Parathyroid adenoma (tissue), 2 donors: ENCODE data around the gene CYTH4.

ENCODE experiments used
- H2AFZ ChIP-seq: fragments of 300-600 bp; sonication (generic); one replicate; pipeline ENCODE4 v1.7.0; 2017; ENCODE audit warnings: antibody characterized with exemption, mild to moderate bottlenecking
- H3K27ac ChIP-seq: fragments of 300-600 bp; sonication (generic); one replicate; pipeline ENCODE4 v1.7.0; 2017
- H3K27me3 ChIP-seq: fragments of 300-600 bp; sonication (generic); one replicate; pipeline ENCODE4 v1.7.0; 2017; ENCODE audit warnings: low read length; ENCODE audit not compliant: control insufficient read depth, insufficient read depth
- H3K36me3 ChIP-seq: fragments of 300-600 bp; sonication (generic); one replicate; pipeline ENCODE4 v1.7.0; 2017; ENCODE audit warnings: low read length; ENCODE audit not compliant: control insufficient read depth, insufficient read depth
- H3K4me1 ChIP-seq: fragments of 300-600 bp; sonication (generic); one replicate; pipeline ENCODE4 v1.7.0; 2017; ENCODE audit warnings: control low read depth
- H3K4me2 ChIP-seq: fragments of 300-600 bp; sonication (generic); one replicate; pipeline ENCODE4 v1.7.0; 2017; ENCODE audit warnings: low read length
- H3K4me3 ChIP-seq: fragments of 300-600 bp; sonication (generic); one replicate; pipeline ENCODE4 v1.7.0; 2017; ENCODE audit warnings: low read depth, low read length
- H3K79me2 ChIP-seq: fragments of 300-600 bp; sonication (generic); one replicate; pipeline ENCODE4 v1.7.0; 2017; ENCODE audit warnings: control low read depth
- H3K9ac ChIP-seq: fragments of 300-600 bp; sonication (generic); one replicate; pipeline ENCODE4 v1.7.0; 2017; ENCODE audit warnings: mild to moderate bottlenecking
- H3K9me3 ChIP-seq: fragments of 300-600 bp; sonication (generic); one replicate; pipeline ENCODE4 v1.7.0; 2017; ENCODE audit warnings: low read length; ENCODE audit not compliant: control insufficient read depth
- CTCF ChIP-seq: fragments of 300-600 bp; sonication (generic); IDR thresholded peaks from one replicate; pipeline ENCODE4 v1.7.0; 2017; ENCODE audit warnings: antibody characterized with exemption, mild to moderate bottlenecking
- donor health status: primary hyperparathyroidism.

The CYTH4 gene

GRCh38 chr22:37278261-37278660 lies 4.0 kb upstream of the CYTH4 start:
- H2AFZ ChIP-seq = no peak overlapping the region
- H3K79me2 ChIP-seq = no peaks in the 10 kb centered on the region
- H3K4me2 ChIP-seq = no peak overlapping the region
- H3K9me3 ChIP-seq = no peaks in the 10 kb centered on the region
- H3K9ac ChIP-seq = no peak overlapping the region
- no peak for TF ChIP-seq CTCF
- H3K4me1 ChIP-seq = no peaks in the 10 kb centered on the region
- no peaks in the 10 kb centered on the region for H3K27me3 ChIP-seq
- H3K36me3 ChIP-seq = no peaks in the 10 kb centered on the region
- H3K27ac ChIP-seq = no peak overlapping the region
- H3K4me3 ChIP-seq = no peak overlapping the region

DNA sequence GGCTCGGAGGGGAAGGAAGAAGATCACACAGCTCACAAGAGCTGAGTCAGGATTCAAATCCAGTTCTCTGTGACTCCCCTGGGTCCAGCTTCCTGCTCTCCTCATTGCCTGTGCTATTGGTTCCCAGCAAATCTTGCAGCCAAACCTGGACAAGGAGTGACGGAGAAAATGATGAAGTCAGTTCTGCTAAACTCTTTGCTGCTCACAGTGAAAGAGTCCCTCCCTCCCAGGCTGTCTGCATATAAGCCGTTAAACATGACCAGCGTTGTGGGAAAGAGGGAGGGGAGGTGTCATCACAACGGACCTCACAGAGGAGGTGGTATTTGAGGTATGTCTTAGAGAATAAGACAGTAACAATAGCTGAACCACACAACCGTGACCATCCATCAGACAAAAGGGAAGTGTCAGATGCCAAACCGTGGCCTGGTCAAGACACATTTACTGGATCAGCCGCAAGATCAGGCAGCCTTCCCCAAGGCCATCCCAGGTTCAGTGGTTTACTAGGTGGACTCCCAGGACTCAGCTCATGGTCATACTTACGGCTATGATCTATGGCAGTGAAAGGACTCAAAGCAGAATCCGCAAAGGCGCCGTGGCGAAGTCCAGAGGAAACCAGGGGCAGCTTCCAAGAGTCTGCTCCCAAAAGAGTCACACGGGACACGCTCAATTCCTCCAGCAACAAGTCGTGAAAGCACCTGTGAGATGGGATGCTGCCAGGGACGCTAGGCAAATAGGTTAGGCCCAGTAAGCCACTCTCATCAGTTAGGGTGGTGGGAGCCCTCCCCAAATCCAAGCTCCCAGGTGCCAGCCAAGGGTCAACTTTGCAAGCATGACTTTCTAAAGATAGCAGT lies 2.8 kb upstream of the CYTH4 start:
- Histone ChIP-seq H3K4me3 (no peak overlapping the region), H3K27me3 (no peaks in the 10 kb centered on the region), H3K9me3 (no peaks in the 10 kb centered on the region), H2AFZ (no peak overlapping the region), H3K4me2 (no peak overlapping the region), H3K4me1 (no peaks in the 10 kb centered on the region), H3K9ac (no peak overlapping the region), H3K27ac (no peak overlapping the region), H3K79me2 (no peaks in the 10 kb centered on the region), H3K36me3 (no peaks in the 10 kb centered on the region)
- no peak for TF ChIP-seq CTCF

DNA sequence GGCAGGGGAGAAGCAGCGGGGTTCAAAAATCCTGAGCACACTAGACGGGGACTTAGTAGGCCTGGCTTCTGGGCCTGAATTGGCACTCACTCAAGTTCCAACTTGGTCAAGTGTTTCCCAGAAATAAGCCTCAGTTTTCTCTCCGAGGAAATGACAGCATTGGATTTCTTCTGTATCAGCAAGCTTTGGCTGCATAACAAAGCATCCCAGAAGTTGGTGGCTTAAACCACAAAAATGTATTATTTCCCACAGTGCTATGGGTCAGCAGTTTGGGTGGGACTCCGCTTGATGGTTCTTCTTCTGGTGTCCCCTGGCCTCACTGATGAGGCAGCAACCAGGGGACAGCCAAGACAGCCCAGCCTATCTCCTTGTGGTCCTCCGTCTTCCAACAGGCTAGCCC lies 1.6 kb upstream of the CYTH4 start:
- Histone ChIP-seq H3K79me2 (no peaks in the 10 kb centered on the region), H3K36me3 (no peaks in the 10 kb centered on the region), H3K27me3 (no peaks in the 10 kb centered on the region), H2AFZ (no peak overlapping the region), H3K27ac (no peak overlapping the region), H3K4me1 (no peaks in the 10 kb centered on the region), H3K9me3 (no peaks in the 10 kb centered on the region), H3K9ac (no peak overlapping the region), H3K4me3 (no peak overlapping the region), H3K4me2 (no peak overlapping the region)
- TF ChIP-seq CTCF = no peak

- Histone ChIP-seq H3K36me3 (no peaks in the 10 kb centered on the region), H3K4me3 (no peak overlapping the region), H3K27ac (no peak overlapping the region), H2AFZ (no peak overlapping the region), H3K9ac (no peak overlapping the region), H3K27me3 (no peaks in the 10 kb centered on the region), H3K9me3 (no peaks in the 10 kb centered on the region), H3K4me1 (no peaks in the 10 kb centered on the region), H3K79me2 (no peaks in the 10 kb centered on the region), H3K4me2 (no peak overlapping the region)
- no peak for TF ChIP-seq CTCF
Observed at GRCh38 chr22:37281195-37281594, 1.1 kb upstream of the CYTH4 start.
